ENCODE measurements around the gene TRMU.

Gene TRMU

DNA sequence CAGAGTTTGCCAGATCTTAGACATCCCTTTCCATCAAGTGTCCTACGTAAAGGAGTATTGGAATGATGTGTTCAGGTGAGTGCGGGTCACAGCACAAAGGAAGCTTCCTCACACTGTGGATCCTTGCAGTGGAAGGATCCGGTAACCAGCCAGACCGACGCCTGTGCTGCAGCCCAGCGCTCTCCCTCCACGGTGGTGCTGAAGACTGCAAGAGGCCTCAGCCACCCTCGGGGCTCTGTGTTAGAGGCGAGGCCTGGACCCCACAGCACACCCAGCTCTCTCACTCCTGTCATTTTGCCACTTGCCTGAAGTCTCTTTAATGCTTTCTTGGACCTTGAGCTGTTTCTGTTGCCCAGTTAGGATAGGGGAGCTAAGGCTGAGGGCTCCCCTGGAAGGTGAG, 2.4 kb downstream of the TRMU start:
- no peak for DNase-seq (ENCODE audit: low read depth, low spot score)
- H3K27me3 ChIP-seq (ENCODE audit: control insufficient read depth, insufficient read depth, low read length): no peaks in the 10 kb centered on the region
- peaks cover 17% of the 10 kb centered on the region for H3K36me3 ChIP-seq (ENCODE audit: control insufficient read depth, insufficient read depth, low read length)
- no peaks in the 10 kb centered on the region for H3K9me3 ChIP-seq (ENCODE audit: control insufficient read depth, insufficient read depth, low read length)
- no CpG with 5 or more reads among the region's 9 CpGs for WGBS (ENCODE audit: insufficient coverage, insufficient read length)
- no peak overlapping the region for H3K4me3 ChIP-seq (ENCODE audit: low read length)
- peaks cover 3% of the 10 kb centered on the region for H3K4me1 ChIP-seq (ENCODE audit: control insufficient read depth, insufficient read depth, low read length)
- no peak overlapping the region for H3K27ac ChIP-seq (ENCODE audit: low read length)

DNA sequence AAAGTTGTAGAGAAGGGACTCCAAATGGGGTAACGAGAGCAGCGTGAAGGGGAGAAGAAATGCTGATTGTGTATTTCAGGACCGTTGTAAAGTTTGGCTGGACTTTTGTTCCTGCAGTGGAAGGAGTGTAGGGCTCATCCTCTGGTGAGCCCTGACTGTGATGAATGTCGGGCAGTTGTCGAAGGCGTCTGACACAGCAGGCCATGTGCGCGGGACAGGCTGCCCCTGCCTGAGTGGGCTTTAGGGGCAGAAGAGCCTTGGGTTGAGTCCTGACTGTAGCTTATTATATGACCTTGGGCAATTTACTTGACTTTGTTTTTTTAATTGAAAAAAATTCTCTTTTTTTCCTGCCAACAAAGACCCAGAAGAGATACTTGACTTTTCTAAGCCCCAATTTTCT, 3.1 kb downstream of the TRMU start:
- peaks cover 3% of the 10 kb centered on the region for H3K4me1 ChIP-seq (ENCODE audit: control insufficient read depth, insufficient read depth, low read length)
- peaks cover 19% of the 10 kb centered on the region for H3K36me3 ChIP-seq (ENCODE audit: control insufficient read depth, insufficient read depth, low read length)
- H3K9me3 ChIP-seq (ENCODE audit: control insufficient read depth, insufficient read depth, low read length): no peaks in the 10 kb centered on the region
- DNase-seq (ENCODE audit: low read depth, low spot score): no peak
- no peak overlapping the region for H3K27ac ChIP-seq (ENCODE audit: low read length)
- no CpG with 5 or more reads among the region's 8 CpGs for WGBS (ENCODE audit: insufficient coverage, insufficient read length)
- no peak overlapping the region for H3K4me3 ChIP-seq (ENCODE audit: low read length)
- H3K27me3 ChIP-seq (ENCODE audit: control insufficient read depth, insufficient read depth, low read length): no peaks in the 10 kb centered on the region

DNA sequence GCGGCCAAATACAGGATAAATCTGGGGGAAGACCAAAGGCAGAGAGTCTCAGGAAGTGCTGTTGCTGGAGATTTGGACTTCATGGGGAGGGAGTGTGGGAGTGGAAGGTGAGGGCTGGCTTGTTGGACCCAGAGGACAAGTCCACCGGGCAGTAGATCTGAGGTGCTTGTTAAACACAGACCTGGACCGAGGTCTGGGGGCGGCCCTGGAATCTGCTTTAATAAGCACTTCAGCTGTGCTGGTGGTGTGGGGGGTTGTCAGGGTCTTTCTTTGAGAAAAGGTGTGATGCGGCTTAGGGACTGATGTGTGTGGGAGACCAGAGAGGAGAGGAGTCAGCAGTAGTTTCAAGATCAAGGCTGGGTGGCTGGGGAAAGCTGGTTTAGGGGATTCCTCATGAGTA, 4.4 kb downstream of the TRMU start:
- H3K27me3 ChIP-seq (ENCODE audit: control insufficient read depth, insufficient read depth, low read length): no peaks in the 10 kb centered on the region
- peaks cover 24% of the 10 kb centered on the region for H3K36me3 ChIP-seq (ENCODE audit: control insufficient read depth, insufficient read depth, low read length)
- no peaks in the 10 kb centered on the region for H3K9me3 ChIP-seq (ENCODE audit: control insufficient read depth, insufficient read depth, low read length)
- WGBS (ENCODE audit: insufficient coverage, insufficient read length): no CpG with 5 or more reads among the region's 5 CpGs
- H3K4me3 ChIP-seq (ENCODE audit: low read length): no peak overlapping the region
- H3K4me1 ChIP-seq (ENCODE audit: control insufficient read depth, insufficient read depth, low read length): peaks cover 3% of the 10 kb centered on the region
- H3K27ac ChIP-seq (ENCODE audit: low read length): no peak overlapping the region
- no peak for DNase-seq (ENCODE audit: low read depth, low spot score)

DNA sequence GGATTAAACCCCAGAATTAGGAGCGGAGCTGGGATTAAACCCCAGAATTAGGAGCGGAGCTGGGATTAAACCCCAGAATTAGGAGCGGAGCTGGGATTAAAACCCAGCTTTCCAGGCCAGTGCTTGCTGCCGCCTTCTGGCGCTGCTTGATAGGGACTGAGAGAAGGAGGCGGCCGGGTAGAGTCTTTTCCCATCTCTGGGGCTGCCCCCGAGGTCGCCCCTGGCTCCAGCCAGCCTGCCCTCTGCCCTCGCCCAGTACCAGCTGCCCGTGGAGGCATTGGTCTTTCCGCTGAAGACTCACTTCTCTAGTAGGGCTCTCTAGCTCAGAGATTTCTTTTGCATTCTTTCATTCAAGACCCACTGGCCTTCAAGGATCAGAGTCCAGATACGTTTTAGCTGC, 5.2 kb downstream of the TRMU start:
- H3K36me3 ChIP-seq (ENCODE audit: control insufficient read depth, insufficient read depth, low read length): peaks cover 24% of the 10 kb centered on the region

DNA sequence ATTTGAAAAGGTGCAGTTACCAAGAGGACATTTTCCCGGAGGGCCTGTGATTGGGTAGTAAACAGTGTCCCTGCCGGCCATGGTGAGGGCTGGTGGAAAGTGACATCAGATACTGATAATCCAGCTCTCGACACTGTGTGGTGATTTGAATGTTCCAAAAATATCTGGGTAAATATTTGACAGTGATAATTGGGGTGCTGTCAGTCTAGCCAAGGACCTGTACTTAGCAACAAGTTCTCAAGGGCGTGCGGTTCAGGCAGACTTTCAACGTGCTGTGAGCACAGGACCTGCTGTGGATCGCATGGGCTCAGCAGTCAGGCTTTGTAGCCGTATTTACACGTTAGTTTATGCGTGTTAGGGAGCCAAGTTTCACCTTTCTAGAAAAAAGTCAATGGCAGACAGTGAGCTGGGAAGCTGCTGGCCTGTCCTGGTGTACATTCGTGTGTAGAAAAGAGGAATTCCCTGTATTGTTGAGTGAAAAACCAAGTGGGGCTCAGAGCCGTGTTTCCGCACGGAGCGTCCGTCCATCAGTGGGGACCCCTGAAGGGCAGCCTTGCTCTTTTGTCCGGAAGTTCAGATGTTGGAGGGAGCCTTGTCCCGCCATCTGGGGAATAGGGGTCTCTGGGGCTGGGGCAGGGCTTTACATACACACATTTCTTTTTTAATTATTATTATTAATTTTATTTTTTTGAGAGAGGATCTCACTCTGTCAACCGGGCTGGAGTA, 11.3 kb downstream of the TRMU start:
- no peak overlapping the region for H3K4me3 ChIP-seq (ENCODE audit: low read length)
- no peaks in the 10 kb centered on the region; the same call in 1 of the 2 replicates for H3K4me1 ChIP-seq (ENCODE audit: control insufficient read depth, insufficient read depth, low read length)
- WGBS (ENCODE audit: insufficient coverage, insufficient read length): no CpG with 5 or more reads among the region's 19 CpGs
- H3K9me3 ChIP-seq (ENCODE audit: control insufficient read depth, insufficient read depth, low read length): no peaks in the 10 kb centered on the region
- no peak for DNase-seq (ENCODE audit: low read depth, low spot score)
- H3K27ac ChIP-seq (ENCODE audit: low read length): no peak overlapping the region
- H3K27me3 ChIP-seq (ENCODE audit: control insufficient read depth, insufficient read depth, low read length): no peaks in the 10 kb centered on the region
- H3K36me3 ChIP-seq (ENCODE audit: control insufficient read depth, insufficient read depth, low read length): peaks cover 53% of the 10 kb centered on the region

More for the DNA sequence above, 5.2 kb downstream of the TRMU start:
- Histone ChIP-seq H3K27me3 (ENCODE audit: control insufficient read depth, insufficient read depth, low read length) (no peaks in the 10 kb centered on the region), H3K9me3 (ENCODE audit: control insufficient read depth, insufficient read depth, low read length) (no peaks in the 10 kb centered on the region), H3K4me1 (ENCODE audit: control insufficient read depth, insufficient read depth, low read length) (peaks cover 3% of the 10 kb centered on the region), H3K4me3 (ENCODE audit: low read length) (no peak overlapping the region), H3K27ac (ENCODE audit: low read length) (no peak overlapping the region)
- no peak for DNase-seq (ENCODE audit: low read depth, low spot score)
- no CpG with 5 or more reads among the region's 13 CpGs for whole genome bisulfite sequencing (ENCODE audit: insufficient coverage, insufficient read length)

DNA sequence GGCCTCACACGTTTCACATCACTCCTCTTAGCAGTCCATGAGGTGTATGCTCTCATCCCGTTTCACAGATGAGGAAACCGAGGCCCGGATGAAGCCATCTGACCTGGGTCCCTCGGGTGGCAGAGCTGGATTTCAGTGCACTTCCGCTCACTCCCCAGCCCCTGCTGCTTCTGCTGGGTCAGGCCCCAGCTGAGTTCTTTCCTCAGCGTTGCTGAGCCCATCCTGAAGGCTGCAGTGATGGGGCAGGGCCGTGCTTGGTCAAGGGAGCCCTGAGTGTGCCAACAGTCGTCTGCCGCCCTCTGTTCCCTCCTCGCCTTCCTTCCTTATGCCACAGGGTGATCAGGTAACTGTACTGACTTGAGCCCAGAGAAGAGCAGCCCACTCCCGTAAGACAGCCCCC, 12.1 kb downstream of the TRMU start:
- H3K36me3 ChIP-seq (ENCODE audit: control insufficient read depth, insufficient read depth, low read length): peaks cover 59% of the 10 kb centered on the region
- no peaks in the 10 kb centered on the region; the same call in 1 of the 2 replicates for H3K4me1 ChIP-seq (ENCODE audit: control insufficient read depth, insufficient read depth, low read length)
- no peak overlapping the region for H3K4me3 ChIP-seq (ENCODE audit: low read length)
- H3K9me3 ChIP-seq (ENCODE audit: control insufficient read depth, insufficient read depth, low read length): no peaks in the 10 kb centered on the region
- no CpG with 5 or more reads among the region's 12 CpGs for whole genome bisulfite sequencing (ENCODE audit: insufficient coverage, insufficient read length)
- no peak for DNase-seq (ENCODE audit: low read depth, low spot score)
- no peak overlapping the region for H3K27ac ChIP-seq (ENCODE audit: low read length)
- H3K27me3 ChIP-seq (ENCODE audit: control insufficient read depth, insufficient read depth, low read length): no peaks in the 10 kb centered on the region

DNA sequence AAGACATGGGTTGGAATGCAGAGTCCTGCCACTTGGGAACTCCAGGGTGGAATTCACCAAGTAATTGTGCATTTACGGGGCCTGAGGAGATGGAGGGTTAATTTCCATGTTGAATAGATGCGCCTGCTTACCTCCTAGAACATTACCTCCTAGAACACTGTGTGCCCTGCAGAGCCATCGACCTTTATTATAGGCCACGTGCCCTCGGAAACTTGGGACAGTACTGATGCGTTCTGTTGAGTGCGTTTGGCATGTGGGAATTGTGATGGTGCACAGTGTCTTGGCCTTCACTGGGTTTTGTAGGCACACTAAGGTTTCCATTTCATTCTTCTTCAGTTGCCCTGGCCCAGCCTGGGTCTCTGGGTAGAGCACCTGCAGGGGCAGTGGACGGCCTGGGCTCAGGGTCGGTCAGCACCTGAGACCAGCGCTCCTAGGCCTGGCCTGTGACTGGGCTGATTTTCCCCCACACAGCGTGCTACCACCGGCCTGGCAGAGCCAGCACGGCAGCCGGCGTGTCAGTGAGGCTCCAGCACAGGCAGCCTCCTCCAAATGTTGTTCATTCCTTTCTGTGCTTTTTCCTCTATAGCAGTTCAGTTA, 12.7 kb downstream of the TRMU start:
- Histone ChIP-seq H3K27me3 (ENCODE audit: control insufficient read depth, insufficient read depth, low read length) (no peaks in the 10 kb centered on the region), H3K36me3 (ENCODE audit: control insufficient read depth, insufficient read depth, low read length) (peaks cover 60% of the 10 kb centered on the region), H3K4me3 (ENCODE audit: low read length) (no peak overlapping the region), H3K9me3 (ENCODE audit: control insufficient read depth, insufficient read depth, low read length) (no peaks in the 10 kb centered on the region), H3K27ac (ENCODE audit: low read length) (no peak overlapping the region), H3K4me1 (ENCODE audit: control insufficient read depth, insufficient read depth, low read length) (no peaks in the 10 kb centered on the region; the same call in 1 of the 2 replicates)
- no peak for DNase-seq (ENCODE audit: low read depth, low spot score)
- no CpG with 5 or more reads among the region's 15 CpGs for WGBS (ENCODE audit: insufficient coverage, insufficient read length)

DNA sequence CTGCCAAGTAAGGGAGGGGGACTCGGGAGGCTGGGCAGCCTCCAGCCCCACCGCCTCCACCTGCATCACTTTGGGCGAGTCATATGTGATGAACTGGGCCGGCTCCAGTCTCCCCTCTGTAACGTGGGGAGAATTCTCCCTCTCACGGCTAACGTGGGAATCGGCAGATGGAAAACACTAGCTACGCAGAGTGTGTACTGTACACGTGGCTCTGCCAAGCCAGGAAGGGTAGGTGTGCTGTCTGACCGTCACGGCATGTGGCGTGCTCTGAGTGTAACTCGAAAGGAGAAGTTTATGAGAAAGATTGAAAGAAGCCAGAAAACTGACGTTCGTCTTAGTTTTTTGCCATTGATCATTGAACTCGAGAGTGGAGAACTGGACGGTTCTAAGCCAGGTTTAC, 13.7 kb downstream of the TRMU start:
- no peaks in the 10 kb centered on the region for H3K27me3 ChIP-seq (ENCODE audit: control insufficient read depth, insufficient read depth, low read length)
- no peak overlapping the region for H3K4me3 ChIP-seq (ENCODE audit: low read length)
- no peaks in the 10 kb centered on the region for H3K9me3 ChIP-seq (ENCODE audit: control insufficient read depth, insufficient read depth, low read length)
- H3K27ac ChIP-seq (ENCODE audit: low read length): no peak overlapping the region
- no peaks in the 10 kb centered on the region; the same call in 1 of the 2 replicates for H3K4me1 ChIP-seq (ENCODE audit: control insufficient read depth, insufficient read depth, low read length)
- DNase-seq (ENCODE audit: low read depth, low spot score): no peak
- peaks cover 63% of the 10 kb centered on the region for H3K36me3 ChIP-seq (ENCODE audit: control insufficient read depth, insufficient read depth, low read length)
- WGBS (ENCODE audit: insufficient coverage, insufficient read length): no CpG with 5 or more reads among the region's 18 CpGs

DNA sequence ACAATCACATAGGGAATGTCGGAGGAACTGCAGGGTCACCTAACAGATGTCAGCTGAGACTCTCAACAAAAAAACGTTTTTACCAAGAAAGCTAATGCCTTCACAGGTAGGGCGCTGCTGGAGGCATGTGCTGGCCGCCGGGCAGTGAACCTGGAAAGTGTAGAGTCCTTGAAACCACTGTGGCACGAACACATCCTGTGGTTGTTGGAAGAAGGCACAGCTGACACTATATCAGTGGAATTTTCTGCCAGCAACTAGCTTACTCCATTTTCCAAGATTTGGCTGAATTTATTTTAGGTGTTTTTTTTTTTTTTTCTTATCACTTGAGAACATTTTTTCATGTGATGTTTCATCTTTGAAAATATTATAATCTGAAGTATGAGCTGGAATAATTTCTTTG, 14.2 kb downstream of the TRMU start:
- H3K4me3 ChIP-seq (ENCODE audit: low read length): no peak overlapping the region
- H3K4me1 ChIP-seq (ENCODE audit: control insufficient read depth, insufficient read depth, low read length): no peaks in the 10 kb centered on the region; the same call in 1 of the 2 replicates
- H3K27ac ChIP-seq (ENCODE audit: low read length): no peak overlapping the region
- H3K36me3 ChIP-seq (ENCODE audit: control insufficient read depth, insufficient read depth, low read length): peaks cover 60% of the 10 kb centered on the region
- no peaks in the 10 kb centered on the region for H3K27me3 ChIP-seq (ENCODE audit: control insufficient read depth, insufficient read depth, low read length)
- no CpG with 5 or more reads among the region's 6 CpGs for WGBS (ENCODE audit: insufficient coverage, insufficient read length)
- no peaks in the 10 kb centered on the region for H3K9me3 ChIP-seq (ENCODE audit: control insufficient read depth, insufficient read depth, low read length)
- no peak for DNase-seq (ENCODE audit: low read depth, low spot score)

DNA sequence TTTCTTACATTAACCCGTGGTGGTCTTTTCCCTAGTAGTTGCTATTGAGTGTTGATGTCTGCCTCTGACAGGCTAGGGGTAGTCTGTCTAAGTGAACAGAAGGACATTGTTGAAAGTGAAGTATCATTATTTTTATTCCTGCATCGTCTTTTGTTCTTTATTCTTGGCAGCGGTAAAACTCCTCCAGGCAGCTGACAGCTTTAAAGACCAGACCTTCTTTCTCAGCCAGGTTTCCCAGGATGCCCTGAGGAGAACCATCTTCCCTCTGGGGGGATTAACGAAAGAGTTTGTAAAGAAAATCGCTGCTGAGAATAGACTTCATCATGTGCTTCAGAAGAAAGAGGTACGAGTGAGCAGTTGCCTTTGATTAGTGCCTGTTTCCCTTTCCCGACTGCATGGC, 14.6 kb downstream of the TRMU start:
- Histone ChIP-seq H3K36me3 (ENCODE audit: control insufficient read depth, insufficient read depth, low read length) (peaks cover 60% of the 10 kb centered on the region), H3K4me1 (ENCODE audit: control insufficient read depth, insufficient read depth, low read length) (no peaks in the 10 kb centered on the region; the same call in 1 of the 2 replicates), H3K27me3 (ENCODE audit: control insufficient read depth, insufficient read depth, low read length) (no peaks in the 10 kb centered on the region), H3K9me3 (ENCODE audit: control insufficient read depth, insufficient read depth, low read length) (no peaks in the 10 kb centered on the region), H3K27ac (ENCODE audit: low read length) (no peak overlapping the region), H3K4me3 (ENCODE audit: low read length) (no peak overlapping the region)
- DNase-seq (ENCODE audit: low read depth, low spot score): no peak
- WGBS (ENCODE audit: insufficient coverage, insufficient read length): no CpG with 5 or more reads among the region's 7 CpGs

DNA sequence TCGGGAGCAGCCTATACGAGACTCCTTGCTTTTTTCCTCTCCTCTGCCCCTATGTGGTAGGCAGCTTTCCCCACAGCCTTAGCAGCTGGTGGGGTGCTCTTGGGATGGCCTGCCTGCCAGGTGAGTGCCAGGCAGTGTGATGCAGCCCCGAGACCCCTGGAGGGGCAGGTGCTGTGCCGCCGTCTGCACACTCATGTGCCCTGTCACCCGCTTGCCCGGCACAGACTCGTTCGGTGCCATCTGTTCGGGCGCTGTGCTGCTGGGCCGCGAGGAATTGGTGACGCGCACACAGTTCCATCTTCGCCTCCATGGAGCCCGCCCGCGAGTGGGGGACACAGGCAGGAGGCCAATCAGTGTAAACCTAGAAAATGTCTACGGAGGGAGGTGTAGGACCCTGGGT, 15.1 kb downstream of the TRMU start:
- no peaks in the 10 kb centered on the region; the same call in 1 of the 2 replicates for H3K4me1 ChIP-seq (ENCODE audit: control insufficient read depth, insufficient read depth, low read length)
- peaks cover 60% of the 10 kb centered on the region for H3K36me3 ChIP-seq (ENCODE audit: control insufficient read depth, insufficient read depth, low read length)
- H3K27ac ChIP-seq (ENCODE audit: low read length): no peak overlapping the region
- no peak for DNase-seq (ENCODE audit: low read depth, low spot score)
- WGBS (ENCODE audit: insufficient coverage, insufficient read length): no CpG with 5 or more reads among the region's 20 CpGs
- no peaks in the 10 kb centered on the region for H3K9me3 ChIP-seq (ENCODE audit: control insufficient read depth, insufficient read depth, low read length)
- H3K27me3 ChIP-seq (ENCODE audit: control insufficient read depth, insufficient read depth, low read length): no peaks in the 10 kb centered on the region
- no peak overlapping the region for H3K4me3 ChIP-seq (ENCODE audit: low read length)

All from iPS DF 6.9 (cell line).